ENCODE results near the gene PAK6. TPM values are rescaled to one million over a fixed set of nuclear protein-coding genes. Genes with fewer than 3 reads are reported as not detected.

Gene PAK6
- 10.1 to 11.1 TPM (median 10.2 TPM) in 3 replicates for total RNA-seq

GRCh38 chr15:40238532-40239403 is at the start of gene PAK6:
Gene PAK6 (plus strand): TSS chr15:40239063. CDS start chr15:40264786, 25,723 bp downstream.
- peak within 1 kb of the TSS; percentile 57 for H3K4me3 Mint-ChIP-seq
- H3K9me3 Mint-ChIP-seq = no peaks in the 10 kb centered on the region
- H3K36me3 Mint-ChIP-seq = no peaks in the 10 kb centered on the region
- peak within 1 kb of the TSS; percentile 57 for H3K27ac Mint-ChIP-seq
- TF ChIP-seq CTCF (IDR thresholded peaks at IDR 0.05; ENCODE audit: unreplicated experiment) = no peak
- peaks cover 20% of the 10 kb centered on the region for H3K4me1 Mint-ChIP-seq
- peak in 1 of 2 experiments; percentile 72 for DNase-seq (ENCODE audit: low spot score in 2 of 2, unreplicated experiment in 2 of 2)
- peaks cover 4% of the 10 kb centered on the region for H3K27me3 Mint-ChIP-seq (ENCODE audit: low read depth)

- peaks cover 42% of the 10 kb centered on the region for H3K36me3 Mint-ChIP-seq
Observed at GRCh38 chr15:40190591-40190990, 48.3 kb upstream of the PAK6 start.

GRCh38 chr15:40192942-40193341 is 45.9 kb upstream of the PAK6 start:
- no peak for DNase-seq (ENCODE audit: low spot score in 2 of 2, unreplicated experiment in 2 of 2)
- H3K27me3 Mint-ChIP-seq (ENCODE audit: low read depth) = no peaks in the 10 kb centered on the region
- peaks cover 41% of the 10 kb centered on the region for H3K36me3 Mint-ChIP-seq
- H3K4me3 Mint-ChIP-seq = no peak overlapping the region
- H3K27ac Mint-ChIP-seq = no peak overlapping the region
- H3K4me1 Mint-ChIP-seq = no peaks in the 10 kb centered on the region
- TF ChIP-seq CTCF (IDR thresholded peaks at IDR 0.05; ENCODE audit: unreplicated experiment) = no peak
- H3K9me3 Mint-ChIP-seq = peaks cover 3% of the 10 kb centered on the region

More at GRCh38 chr15:40190591-40190990, 48.3 kb upstream of the PAK6 start:
- peaks cover 3% of the 10 kb centered on the region for H3K9me3 Mint-ChIP-seq
- DNase-seq (ENCODE audit: low spot score in 2 of 2, unreplicated experiment in 2 of 2) = no peak
- no peak for TF ChIP-seq CTCF (IDR thresholded peaks at IDR 0.05; ENCODE audit: unreplicated experiment)
- no peaks in the 10 kb centered on the region for H3K27me3 Mint-ChIP-seq (ENCODE audit: low read depth)
- H3K4me3 Mint-ChIP-seq = no peak overlapping the region
- no peaks in the 10 kb centered on the region for H3K4me1 Mint-ChIP-seq
- no peak overlapping the region for H3K27ac Mint-ChIP-seq

- peaks cover 2% of the 10 kb centered on the region for H3K9me3 Mint-ChIP-seq
- no peak for DNase-seq (ENCODE audit: low spot score in 2 of 2, unreplicated experiment in 2 of 2)
- peaks cover 28% of the 10 kb centered on the region for H3K36me3 Mint-ChIP-seq
- no peak overlapping the region for H3K4me3 Mint-ChIP-seq
- no peak for TF ChIP-seq CTCF (IDR thresholded peaks at IDR 0.05; ENCODE audit: unreplicated experiment)
- H3K4me1 Mint-ChIP-seq = no peaks in the 10 kb centered on the region
- H3K27me3 Mint-ChIP-seq (ENCODE audit: low read depth) = no peaks in the 10 kb centered on the region
- no peak overlapping the region for H3K27ac Mint-ChIP-seq
Observed at GRCh38 chr15:40197434-40197833, 41.4 kb upstream of the PAK6 start.

GRCh38 chr15:40198355-40199085 is 40.3 kb upstream of the PAK6 start:
- Mint-ChIP-seq H3K4me3 (no peak overlapping the region), H3K36me3 (peaks cover 31% of the 10 kb centered on the region), H3K27ac (no peak overlapping the region), H3K27me3 (ENCODE audit: low read depth) (no peaks in the 10 kb centered on the region), H3K4me1 (no peaks in the 10 kb centered on the region), H3K9me3 (no peaks in the 10 kb centered on the region)
- no peak for TF ChIP-seq CTCF (IDR thresholded peaks at IDR 0.05; ENCODE audit: unreplicated experiment)
- DNase-seq (ENCODE audit: low spot score in 2 of 2, unreplicated experiment in 2 of 2) = no peak
